Body of pancreas (tissue), 4 donors: ENCODE results near the gene C6orf15. TPM values are rescaled to one million over a fixed set of nuclear protein-coding genes. Genes with fewer than 3 reads are reported as not detected.

ENCODE experiments used
- ATAC-seq: fragments of 150-250 bp; one replicate; pipeline ENCODE4 v1.9.1; 2016
- DNase-seq, 4 donors: peaks; one replicate each; pipeline ENCODE4 v3.0.0-alpha.2; 2019
- H3K27ac ChIP-seq, 4 donors: fragments of 200-600 bp; sonication (generic); 1 replicate in 3 of 4; 2 replicates in 1 of 4; pipeline versions ENCODE4 v1.5.1 to v1.6.1; 2016 to 2019; ENCODE audit warnings: mild to moderate bottlenecking in 1 of 4, mixed read lengths in 1 of 4, moderate library complexity in 1 of 4
- H3K27me3 ChIP-seq, 2 donors: fragments of 200-600 bp; sonication (generic); one replicate each; pipeline ENCODE4 v1.6.0; 2016; ENCODE audit warnings: mild to moderate bottlenecking in 1 of 2
- H3K36me3 ChIP-seq, 2 donors: fragments of 200-600 bp; sonication (generic); replicated peaks in 1 of 2; 2 replicates each; pipeline ENCODE4 v1.5.1; 2016; ENCODE audit warnings: low read depth in 2 of 2; ENCODE audit not compliant: insufficient read depth in 1 of 2
- H3K4me1 ChIP-seq: fragments of 200-600 bp; sonication (generic); one replicate; pipeline ENCODE4 v1.6.0; 2016
- H3K4me3 ChIP-seq, 2 donors: fragments of 200-600 bp; sonication (generic); 1 replicate in 1 of 2; 2 replicates in 1 of 2; pipeline ENCODE4 v1.5.1; 2016 to 2019
- H3K9me3 ChIP-seq, 3 donors: fragments of 200-600 bp; sonication (generic); 1 replicate in 2 of 3; 2 replicates in 1 of 3; pipeline ENCODE4 v1.5.1; 2016
- CTCF ChIP-seq, 7 experiments: fragments of 450-650 bp in 4 of 7; fragments of 200-600 bp in 3 of 7; sonication (generic) in 3 of 7; IDR thresholded peaks; one replicate each; pipeline ENCODE4 v1.5.1; 2016 to 2019; ENCODE audit warnings: antibody characterized with exemption in 7 of 7
- POLR2A ChIP-seq, 3 donors: fragments of 450-650 bp; IDR thresholded peaks; one replicate each; pipeline ENCODE4 v1.6.1; 2016; ENCODE audit warnings: antibody characterized with exemption in 3 of 3, mild to moderate bottlenecking in 2 of 3
- WGBS, 2 donors: methylation state at CpG; one replicate each; pipeline ENCODE4 v1.1.5; 2017; 5-methylcytosine and 5-hydroxymethylcytosine counted together
- intact Hi-C: fragments of 100-400 bp; cut with DNase I; formaldehyde crosslinking; loops from one replicate; pipeline ENCODE4 v1.15.1; 2023
- total RNA-seq, 2 donors: library from RNA; depleted of rRNA; stranded (reverse); fragments of >200 nt; gene quantifications; one replicate each; pipeline ENCODE4 v1.1.0, GENCODE V29; 2016

The C6orf15 gene
- total RNA-seq, 2 donors from 2014 or later = not detected

GRCh38 chr6:31125162-31125561, 12.8 kb upstream of the C6orf15 start:
- H3K27ac ChIP-seq = peak overlapping the region in 1 of 4 donors; percentile 55

GRCh38 chr6:31122791-31123706, 10.7 kb upstream of the C6orf15 start:
- 35 to 38% methylated on average over 16 of the region's 16 CpGs for WGBS, 2 donors

More at GRCh38 chr6:31125162-31125561, 12.8 kb upstream of the C6orf15 start:
- ATAC-seq (no peak), DNase-seq (peak in 2 of 4 donors; percentile 24 to 71)
- H3K4me1 ChIP-seq = peaks cover 39% of the 10 kb centered on the region
- TF ChIP-seq CTCF (IDR thresholded peaks at IDR 0.05) (no peak), POLR2A (IDR thresholded peaks at IDR 0.05) (no peak)
- WGBS, 2 donors = 61 to 68% methylated on average over 8 of the region's 8 CpGs
- H3K36me3 ChIP-seq = no peaks in the 10 kb centered on the region
- no peak overlapping the region for H3K4me3 ChIP-seq
- intact Hi-C loops = no loop called here
- no peaks in the 10 kb centered on the region for H3K9me3 ChIP-seq
- no peaks in the 10 kb centered on the region for H3K27me3 ChIP-seq

GRCh38 chr6:31121131-31121790, 8.9 kb upstream of the C6orf15 start:
- no peaks in the 10 kb centered on the region for H3K9me3 ChIP-seq
- H3K27ac ChIP-seq = peak overlapping the region in 1 of 4 donors; percentile 9
- H3K4me1 ChIP-seq = peaks cover 32% of the 10 kb centered on the region
- no peak overlapping the region for H3K4me3 ChIP-seq
- no peaks in the 10 kb centered on the region for H3K36me3 ChIP-seq
- DNase-seq = no peak
- ATAC-seq = no peak
- no peak for TF ChIP-seq CTCF (IDR thresholded peaks at IDR 0.05)
- TF ChIP-seq POLR2A (IDR thresholded peaks at IDR 0.05) = no peak
- intact Hi-C loops = no loop called here
- WGBS, 2 donors = 81 to 83% methylated on average over 9 to 10 of the region's 12 CpGs
- H3K27me3 ChIP-seq = no peaks in the 10 kb centered on the region

More at GRCh38 chr6:31122791-31123706, 10.7 kb upstream of the C6orf15 start:
- Histone ChIP-seq H3K36me3 (no peaks in the 10 kb centered on the region), H3K4me1 (peaks cover 39% of the 10 kb centered on the region), H3K9me3 (no peaks in the 10 kb centered on the region), H3K27ac (peak overlapping the region in 1 of 4 donors; percentile 81), H3K4me3 (no peak overlapping the region), H3K27me3 (no peaks in the 10 kb centered on the region)
- no peak for TF ChIP-seq POLR2A (IDR thresholded peaks at IDR 0.05)
- no peak for TF ChIP-seq CTCF (IDR thresholded peaks at IDR 0.05)
- peak; percentile 81 for ATAC-seq
- peak; percentile 55 to 83 (median 75) for DNase-seq
- intact Hi-C loops = no loop called here

GRCh38 chr6:31120151-31120915, 8.0 kb upstream of the C6orf15 start, which contains the start of gene CDSN:
Gene CDSN, minus strand, starts transcription at chr6:31120446. Its CDS starts 27 bp downstream, at chr6:31120419.
- H3K27ac ChIP-seq = no peak within 1 kb of the TSS
- H3K9me3 ChIP-seq = no peaks in the 10 kb centered on the region
- no peaks in the 10 kb centered on the region for H3K36me3 ChIP-seq
- DNase-seq (no peak), ATAC-seq (no peak)
- TF ChIP-seq CTCF (IDR thresholded peaks at IDR 0.05) = no peak
- TF ChIP-seq POLR2A (IDR thresholded peaks at IDR 0.05) = no peak
- WGBS, 2 donors = 69 to 82% methylated on average over 10 to 24 of the region's 26 CpGs
- intact Hi-C loops = no loop called here
- no peak within 1 kb of the TSS for H3K4me3 ChIP-seq
- H3K4me1 ChIP-seq = peaks cover 23% of the 10 kb centered on the region
- no peaks in the 10 kb centered on the region for H3K27me3 ChIP-seq
